ENCODE results near the gene RPTOR.

- TF ChIP-seq CTCF (IDR thresholded peaks at IDR 0.05; ENCODE audit: insufficient read depth, low read length) (no peak), POLR2AphosphoS5 (IDR thresholded peaks at IDR 0.05; ENCODE audit: low read depth) (no peak), REST (IDR thresholded peaks at IDR 0.05; ENCODE audit: insufficient replicate concordance, low read depth) (no peak)
Measured at GRCh38 chr17:80947200-80947940, 402.7 kb downstream of the RPTOR start.
